Jurkat, Clone E6-1 (cell line): ENCODE data around the gene ZNF157. TPM values are rescaled to one million over a fixed set of nuclear protein-coding genes. Genes with fewer than 3 reads are reported as not detected.
A peak's percentile ranks its signal among the peaks of the same experiment; 100 is the strongest.
"Not testable (repeated sequence)": the region's sequence is repeated elsewhere in the genome, so short reads cannot be mapped to it uniquely, and the experiment has no call there.

ENCODE experiments used
- DNase-seq: peaks from one replicate; pipeline ENCODE4 v3.0.0-alpha.2; 2011; ENCODE audit warnings: low read depth, low spot score
- H3K4me3 ChIP-seq: 2 replicates; pipeline ENCODE4 v1.5.1; 2011; ENCODE audit warnings: mild to moderate bottlenecking, low read length, control low read depth, moderate library complexity
- polyA plus RNA-seq: library from polyadenylated mRNA; unstranded; fragments of >200 nt; gene quantifications from one replicate; pipeline ENCODE4 v1.2.1, GENCODE V29; 2012; ENCODE audit warnings: missing spikeins; ENCODE audit not compliant: insufficient read length, insufficient read depth

ZNF157 gene
- polyA plus RNA-seq = 0.50 TPM

DNA sequence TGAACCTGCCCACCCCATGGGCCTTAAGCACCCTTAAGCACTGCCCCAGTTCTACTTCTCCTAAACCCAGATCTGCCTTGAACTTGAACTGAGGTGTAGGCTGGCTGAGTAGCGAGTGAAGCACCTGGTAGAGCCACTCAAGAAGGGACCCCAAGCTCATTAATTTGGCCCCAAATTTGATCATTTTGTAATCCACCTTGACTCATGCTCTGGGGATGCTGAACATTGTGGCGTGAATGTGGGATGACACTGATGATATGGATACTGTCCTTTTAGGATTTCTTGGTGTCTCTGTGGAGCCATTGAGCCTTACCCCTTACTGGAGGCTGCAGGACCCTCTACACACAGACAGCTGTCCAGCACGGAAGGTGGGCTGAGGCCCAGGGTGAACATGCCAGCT lies at the start of gene ZNF157:
ZNF157 (plus strand) TSS at position 301 of the 400 bp plus-strand sequence; CDS start at position 392, 91 bp downstream.
- no peak for DNase-seq
- no peak within 1 kb of the TSS for H3K4me3 ChIP-seq

DNA sequence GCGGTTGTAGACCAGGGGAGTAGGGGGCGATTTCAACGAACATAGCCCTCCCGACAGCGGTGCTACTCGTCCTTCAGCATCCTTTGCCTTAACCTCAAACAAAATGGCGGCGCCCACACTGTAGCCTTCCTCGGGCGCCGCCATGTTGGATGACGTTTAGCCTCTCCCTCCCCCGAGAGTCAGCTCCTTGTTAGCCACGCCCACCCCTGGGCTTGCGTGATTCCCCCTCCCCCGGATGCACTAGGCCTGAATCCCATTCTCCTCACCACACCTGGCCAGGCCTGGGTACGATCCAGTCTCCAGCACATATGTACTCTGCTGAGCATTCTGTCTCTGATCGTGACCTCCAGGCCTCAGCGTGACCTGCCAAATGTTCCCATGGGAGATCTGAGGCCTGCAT lies 49.0 kb upstream of the ZNF157 start:
- no peak for DNase-seq
- no peak overlapping the region for H3K4me3 ChIP-seq

GRCh38 chrX:47321823-47322371 lies 48.5 kb upstream of the ZNF157 start:
- no peak overlapping the region for H3K4me3 ChIP-seq
- DNase-seq = no peak

- DNase-seq = no peak
- no peak overlapping the region for H3K4me3 ChIP-seq
Observed at GRCh38 chrX:47327902-47328301, 42.5 kb upstream of the ZNF157 start.

DNA sequence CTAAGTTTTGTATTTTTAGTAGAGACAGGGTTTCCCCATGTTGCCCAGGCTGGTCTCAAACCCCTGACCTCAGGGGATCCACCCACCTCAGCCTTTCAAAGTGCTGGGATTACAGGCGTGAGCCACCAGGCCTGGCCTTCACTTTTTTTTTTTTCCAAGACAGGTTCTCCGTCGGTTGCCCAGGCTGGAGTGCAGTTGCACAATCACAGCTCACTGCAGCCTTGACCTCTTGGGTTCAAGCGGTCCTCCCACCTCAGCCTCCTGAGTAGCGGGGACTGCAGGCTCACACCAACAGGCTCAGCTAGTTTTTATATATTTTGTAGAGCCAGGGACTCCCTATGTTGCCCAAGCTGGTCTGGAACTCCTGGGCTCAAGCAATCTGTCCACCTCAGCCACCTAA lies 37.6 kb upstream of the ZNF157 start:
- DNase-seq, H3K4me3 ChIP-seq: not testable (repeated sequence)

- no peak for DNase-seq
- H3K4me3 ChIP-seq = no peak overlapping the region
Observed at GRCh38 chrX:47351706-47352105, 18.7 kb upstream of the ZNF157 start.

GRCh38 chrX:47358387-47359065 lies 11.9 kb upstream of the ZNF157 start:
- DNase-seq = peak; percentile 52
- H3K4me3 ChIP-seq = no peak overlapping the region

- H3K4me3 ChIP-seq = no peak overlapping the region
- DNase-seq = no peak
Observed at GRCh38 chrX:47360423-47361179, 9.8 kb upstream of the ZNF157 start.

GRCh38 chrX:47361538-47362511 lies 8.6 kb upstream of the ZNF157 start:
- peak; percentile 81 for DNase-seq
- H3K4me3 ChIP-seq = peak overlapping the region; percentile 11; the same call in 1 of the 2 replicates

DNA sequence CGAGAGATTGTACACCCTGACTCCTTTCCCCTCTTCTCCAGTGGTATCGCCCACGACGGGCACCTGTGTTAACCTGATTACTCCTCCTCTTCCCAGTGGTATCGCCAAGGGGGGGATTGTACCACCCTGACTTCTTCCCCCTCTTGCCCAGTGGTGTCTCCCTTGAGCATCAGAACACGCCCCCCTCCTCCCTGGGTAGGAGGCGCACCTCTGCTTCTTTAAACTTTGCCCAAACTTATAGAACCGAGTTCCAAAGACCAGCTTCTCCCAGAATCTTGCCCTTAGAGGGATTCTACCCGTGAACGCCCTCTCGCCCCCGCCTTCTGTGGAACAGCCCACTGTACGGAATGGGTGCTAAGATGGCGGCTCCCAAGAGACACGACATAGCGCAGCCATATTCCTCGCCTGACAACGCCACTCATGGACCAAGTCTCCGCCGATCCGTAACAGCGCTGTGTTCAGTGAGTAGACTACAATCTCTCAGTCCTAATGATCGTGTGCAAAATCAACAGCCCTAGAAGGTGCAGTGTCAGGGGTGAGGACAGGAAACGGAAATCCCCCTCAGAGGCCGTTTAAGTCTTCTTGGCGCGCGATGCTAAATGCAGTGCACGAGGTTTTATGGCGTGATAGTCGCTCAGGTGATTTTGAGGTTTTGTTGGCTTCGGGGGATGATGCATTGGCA lies 4.2 kb upstream of the ZNF157 start:
- peak overlapping the region; percentile 54 for H3K4me3 ChIP-seq
- peak; percentile 92 for DNase-seq

GRCh38 chrX:47373198-47373597 lies 2.8 kb downstream of the ZNF157 start:
- DNase-seq = no peak
- H3K4me3 ChIP-seq = no peak overlapping the region

- peak; percentile 97 for DNase-seq
Observed at GRCh38 chrX:47380268-47380667, 9.9 kb downstream of the ZNF157 start.

GRCh38 chrX:47380837-47381236 lies 10.5 kb downstream of the ZNF157 start:
- H3K4me3 ChIP-seq = peak overlapping the region; percentile 9; the same call in 1 of the 2 replicates
- DNase-seq = not testable (repeated sequence)

More at GRCh38 chrX:47380268-47380667, 9.9 kb downstream of the ZNF157 start:
- H3K4me3 ChIP-seq = peak overlapping the region; percentile 23

DNA sequence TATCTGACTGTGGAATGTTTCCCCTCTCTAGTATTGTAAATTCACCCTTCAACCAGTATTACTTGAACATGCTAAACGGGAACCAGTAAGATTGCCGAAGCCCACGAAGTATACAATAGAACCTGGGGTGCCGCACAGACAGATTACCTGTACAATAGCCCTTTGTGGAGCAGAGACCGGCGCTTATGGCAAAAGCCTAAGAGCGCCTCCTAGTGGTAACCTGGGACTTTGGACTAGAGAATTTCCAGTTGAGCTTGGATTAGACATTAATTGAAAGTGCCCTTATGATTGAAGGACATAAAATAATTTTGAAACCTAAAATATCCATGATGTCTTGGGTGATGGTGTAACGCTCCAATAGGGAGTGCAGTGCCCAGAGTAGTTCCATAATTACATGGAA lies 14.1 kb downstream of the ZNF157 start:
- DNase-seq = peak; percentile 64
- H3K4me3 ChIP-seq = no peak overlapping the region

DNA sequence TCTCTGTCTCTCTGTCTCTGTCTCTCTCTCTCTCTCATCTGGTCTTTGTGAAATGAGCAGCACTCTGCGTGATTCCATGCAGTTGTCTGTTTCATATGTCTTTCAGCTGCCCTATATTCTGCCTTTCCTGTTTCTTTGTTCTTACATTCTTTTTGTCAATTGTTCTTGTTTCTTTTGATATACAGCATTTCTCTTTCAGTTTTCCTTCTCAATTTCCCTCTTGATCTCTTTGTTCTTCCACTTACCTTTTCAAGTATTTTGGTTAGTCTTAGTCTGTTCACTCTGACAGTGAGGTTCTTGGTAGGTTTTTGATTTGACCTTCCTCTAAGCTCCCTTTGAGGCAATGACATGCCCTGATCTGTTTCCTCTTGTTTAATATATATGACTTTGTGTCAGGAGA lies 20.4 kb downstream of the ZNF157 start:
- H3K4me3 ChIP-seq = no peak overlapping the region
- DNase-seq = no peak

- DNase-seq = no peak
- H3K4me3 ChIP-seq = no peak overlapping the region
Observed at GRCh38 chrX:47413179-47413594, 42.8 kb downstream of the ZNF157 start.

GRCh38 chrX:47420265-47420664 lies 49.9 kb downstream of the ZNF157 start:
- H3K4me3 ChIP-seq = no peak overlapping the region

DNA sequence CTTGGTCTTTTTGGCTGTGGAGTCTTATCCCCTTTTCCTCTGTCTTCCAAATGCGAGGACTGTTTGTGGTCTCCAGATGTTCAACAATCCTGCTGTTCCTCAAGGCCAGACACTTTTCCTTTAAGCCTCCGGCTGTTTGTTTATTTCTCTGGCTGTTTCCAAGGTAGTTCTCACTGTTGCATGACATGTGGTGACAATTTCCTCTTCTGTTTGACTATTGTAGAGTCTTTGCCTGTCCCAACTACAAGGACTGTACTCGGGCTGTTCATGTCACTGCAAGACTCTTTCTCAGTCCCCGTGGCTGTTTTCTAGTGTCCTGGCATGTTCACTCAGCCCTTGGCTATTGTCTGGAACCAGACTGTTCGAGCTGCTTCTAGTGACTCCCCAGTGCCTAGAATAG lies 50.6 kb downstream of the ZNF157 start:
- DNase-seq = no peak
- H3K4me3 ChIP-seq = no peak overlapping the region

More at GRCh38 chrX:47420265-47420664, 49.9 kb downstream of the ZNF157 start:
- DNase-seq = no peak
